Effector memory CD8-positive, alpha-beta T cell (primary cell): ENCODE data around the gene DDX56.
A peak's percentile ranks its signal among the peaks of the same experiment; 100 is the strongest.

Experiments used
- ATAC-seq: fragments of 150-1000 bp; cut with Tn5 transposase; replicated peaks from 2 replicates; pipeline ENCODE4 v1.10.0; 2021; ENCODE audit warnings: mild to moderate bottlenecking, moderate library complexity
- DNase-seq, 3 experiments: peaks; one replicate each; pipeline ENCODE4 v3.0.0; 2021
- H3K27ac Mint-ChIP-seq, 2 donors: one replicate each; pipeline ENCODE4 v1.8.0; 2022; ENCODE audit warnings: mild to moderate bottlenecking in 2 of 2, mixed read lengths in 2 of 2, moderate library complexity in 2 of 2
- H3K27me3 Mint-ChIP-seq, 2 donors: one replicate each; pipeline ENCODE4 v1.8.0; 2022; ENCODE audit warnings: mixed read lengths in 2 of 2
- H3K36me3 Mint-ChIP-seq: one replicate; pipeline ENCODE4 v1.8.0; 2022; ENCODE audit warnings: mild to moderate bottlenecking, moderate library complexity, mixed read lengths; ENCODE audit not compliant: insufficient read depth
- H3K4me1 Mint-ChIP-seq, 2 donors: one replicate each; pipeline ENCODE4 v1.8.0; 2022; ENCODE audit warnings: low read depth in 2 of 2, mixed read lengths in 2 of 2
- H3K4me3 Mint-ChIP-seq, 2 donors: one replicate each; pipeline ENCODE4 v1.8.0; 2022; ENCODE audit warnings: mild to moderate bottlenecking in 2 of 2, mixed read lengths in 2 of 2, moderate library complexity in 2 of 2
- H3K9me3 Mint-ChIP-seq, 2 donors: one replicate each; pipeline ENCODE4 v1.8.0; 2022; ENCODE audit warnings: mixed read lengths in 2 of 2

Gene DDX56

DNA sequence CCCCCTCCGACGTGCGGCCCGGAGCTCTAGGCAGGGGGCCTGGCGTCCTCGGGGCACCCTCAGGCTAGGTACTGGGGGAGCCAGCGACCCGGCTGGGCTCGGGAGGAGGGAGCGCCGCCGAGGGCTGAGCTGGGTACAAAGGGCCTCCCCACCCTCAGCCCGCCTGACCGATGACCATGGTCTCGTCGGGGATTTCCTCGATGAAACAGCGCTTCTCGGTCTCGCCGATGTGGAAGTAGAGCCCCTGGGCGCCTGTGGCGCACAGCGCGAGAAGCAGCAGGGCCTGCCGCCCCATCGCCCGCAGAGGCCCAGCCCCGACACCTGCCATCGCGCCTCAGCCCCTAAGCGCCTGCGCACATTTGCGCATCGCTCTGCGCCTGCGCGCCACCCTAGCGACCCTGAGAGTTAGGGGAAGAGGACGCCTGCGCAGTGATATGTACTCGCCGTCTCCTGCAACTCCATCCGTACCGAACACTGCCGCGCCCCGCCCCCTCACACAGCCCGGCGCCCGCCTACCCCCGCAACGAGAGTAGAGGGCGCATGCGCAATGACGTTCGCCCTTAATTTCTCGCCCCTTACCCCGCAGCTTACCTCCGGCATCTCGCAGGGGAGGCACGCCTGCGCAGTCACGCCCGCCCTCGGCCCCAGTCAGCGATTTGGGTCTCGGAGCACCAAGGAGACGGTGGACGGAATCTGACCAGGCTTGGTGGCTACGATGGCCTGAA, 8.3 kb upstream of the DDX56 start, which contains the start of gene TMED4:
Gene TMED4, minus strand, starts transcription at position 353 of the 725 bp plus-strand sequence. Its CDS starts 25 bp downstream, at position 328.
- Mint-ChIP-seq H3K27me3 (no peaks in the 10 kb centered on the region), H3K36me3 (peaks cover 53% of the 10 kb centered on the region), H3K27ac (peak within 1 kb of the TSS; percentile 94 to 96), H3K9me3 (no peaks in the 10 kb centered on the region), H3K4me3 (peak within 1 kb of the TSS; percentile 81 to 82), H3K4me1 (peaks cover 25 to 33% of the 10 kb centered on the region in 2 donors)
- ATAC-seq, result peak; percentile 82
- peak; percentile 100 for DNase-seq

- H3K4me3 Mint-ChIP-seq, result peak overlapping the region; percentile 81 to 82
- no peaks in the 10 kb centered on the region for H3K27me3 Mint-ChIP-seq
- DNase-seq, result peak; percentile 34 to 40 (median 36)
- H3K36me3 Mint-ChIP-seq, result peaks cover 55% of the 10 kb centered on the region
- H3K27ac Mint-ChIP-seq, result peak overlapping the region; percentile 94 to 96
- H3K9me3 Mint-ChIP-seq, result no peaks in the 10 kb centered on the region
- H3K4me1 Mint-ChIP-seq, result peaks cover 25 to 33% of the 10 kb centered on the region in 2 donors
- peak; percentile 43 for ATAC-seq
Observed at GRCh38 chr7:44580945-44581878, 7.5 kb upstream of the DDX56 start.

GRCh38 chr7:44576228-44576627, 2.5 kb upstream of the DDX56 start:
- no peak for ATAC-seq
- no peak for DNase-seq
- H3K27me3 Mint-ChIP-seq, result no peaks in the 10 kb centered on the region
- no peaks in the 10 kb centered on the region for H3K9me3 Mint-ChIP-seq
- no peak overlapping the region for H3K4me3 Mint-ChIP-seq
- peak overlapping the region in 1 of 2 donors; percentile 47 for H3K27ac Mint-ChIP-seq
- H3K4me1 Mint-ChIP-seq, result peaks cover 43 to 53% of the 10 kb centered on the region in 2 donors
- H3K36me3 Mint-ChIP-seq, result peaks cover 76% of the 10 kb centered on the region

DNA sequence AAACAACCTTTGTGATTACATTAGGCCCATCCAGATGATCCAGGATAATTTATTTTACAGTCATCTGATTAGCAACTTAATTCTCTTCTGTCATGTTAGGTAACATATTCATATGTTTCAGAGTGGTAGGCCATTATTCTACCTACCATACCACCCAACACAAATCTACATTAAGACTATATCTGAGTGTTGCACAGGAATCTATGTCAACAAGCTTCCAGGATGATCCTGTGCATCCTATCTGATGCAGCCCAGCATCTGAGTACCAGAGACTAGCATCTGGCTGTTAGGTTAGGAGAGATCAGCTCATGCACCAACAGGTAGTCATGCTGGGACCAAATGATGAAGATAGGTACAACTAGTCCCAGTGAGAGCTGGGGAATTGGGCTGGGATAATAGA, 1.3 kb upstream of the DDX56 start:
- Mint-ChIP-seq H3K4me1 (peaks cover 35 to 42% of the 10 kb centered on the region in 2 donors), H3K9me3 (no peaks in the 10 kb centered on the region), H3K27ac (peak overlapping the region; percentile 99), H3K27me3 (no peaks in the 10 kb centered on the region), H3K4me3 (peak overlapping the region; percentile 96), H3K36me3 (peaks cover 79% of the 10 kb centered on the region)
- DNase-seq (no peak), ATAC-seq (no peak)

GRCh38 chr7:44574287-44574872, 672 bp upstream of the DDX56 start:
- Mint-ChIP-seq H3K27ac (peak overlapping the region; percentile 99), H3K9me3 (no peaks in the 10 kb centered on the region), H3K36me3 (peaks cover 79% of the 10 kb centered on the region), H3K4me1 (peaks cover 29 to 36% of the 10 kb centered on the region in 2 donors), H3K4me3 (peak overlapping the region; percentile 96), H3K27me3 (no peaks in the 10 kb centered on the region)
- peak in 1 of 3 experiments; percentile 10 for DNase-seq
- no peak for ATAC-seq

DNA sequence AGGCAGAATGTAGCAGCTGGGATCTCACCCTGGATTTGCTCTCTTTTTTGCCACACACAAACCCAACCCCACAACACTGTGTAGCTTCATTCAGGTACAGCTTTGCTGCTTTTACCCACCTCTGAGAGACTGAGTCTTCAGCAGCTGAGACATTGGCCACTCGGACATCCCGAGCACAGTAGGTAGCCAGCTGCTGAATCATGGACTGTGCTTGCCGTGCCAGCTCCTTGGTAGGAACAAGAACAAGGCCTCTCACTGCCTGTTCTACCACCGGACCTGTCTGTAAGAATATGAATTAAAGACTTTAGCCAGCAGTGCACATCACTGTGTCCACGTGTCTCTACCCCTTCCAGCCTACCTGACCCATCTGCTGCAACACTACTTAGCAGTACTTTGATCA, 937 bp downstream of the DDX56 start:
- ATAC-seq (no peak), DNase-seq (no peak)
- Mint-ChIP-seq H3K4me1 (peaks cover 27 to 34% of the 10 kb centered on the region in 2 donors), H3K36me3 (peaks cover 77% of the 10 kb centered on the region), H3K4me3 (peak overlapping the region; percentile 96), H3K9me3 (no peaks in the 10 kb centered on the region), H3K27ac (peak overlapping the region in 1 of 2 donors; percentile 99), H3K27me3 (no peaks in the 10 kb centered on the region)

- peak overlapping the region; percentile 19 to 82 for H3K27ac Mint-ChIP-seq
- peaks cover 36 to 45% of the 10 kb centered on the region in 2 donors for H3K4me1 Mint-ChIP-seq
- no peaks in the 10 kb centered on the region for H3K27me3 Mint-ChIP-seq
- DNase-seq (no peak), ATAC-seq (no peak)
- no peaks in the 10 kb centered on the region for H3K9me3 Mint-ChIP-seq
- H3K4me3 Mint-ChIP-seq, result no peak overlapping the region
- H3K36me3 Mint-ChIP-seq, result peaks cover 67% of the 10 kb centered on the region
Observed at GRCh38 chr7:44569959-44570358, 3.7 kb downstream of the DDX56 start.

DNA sequence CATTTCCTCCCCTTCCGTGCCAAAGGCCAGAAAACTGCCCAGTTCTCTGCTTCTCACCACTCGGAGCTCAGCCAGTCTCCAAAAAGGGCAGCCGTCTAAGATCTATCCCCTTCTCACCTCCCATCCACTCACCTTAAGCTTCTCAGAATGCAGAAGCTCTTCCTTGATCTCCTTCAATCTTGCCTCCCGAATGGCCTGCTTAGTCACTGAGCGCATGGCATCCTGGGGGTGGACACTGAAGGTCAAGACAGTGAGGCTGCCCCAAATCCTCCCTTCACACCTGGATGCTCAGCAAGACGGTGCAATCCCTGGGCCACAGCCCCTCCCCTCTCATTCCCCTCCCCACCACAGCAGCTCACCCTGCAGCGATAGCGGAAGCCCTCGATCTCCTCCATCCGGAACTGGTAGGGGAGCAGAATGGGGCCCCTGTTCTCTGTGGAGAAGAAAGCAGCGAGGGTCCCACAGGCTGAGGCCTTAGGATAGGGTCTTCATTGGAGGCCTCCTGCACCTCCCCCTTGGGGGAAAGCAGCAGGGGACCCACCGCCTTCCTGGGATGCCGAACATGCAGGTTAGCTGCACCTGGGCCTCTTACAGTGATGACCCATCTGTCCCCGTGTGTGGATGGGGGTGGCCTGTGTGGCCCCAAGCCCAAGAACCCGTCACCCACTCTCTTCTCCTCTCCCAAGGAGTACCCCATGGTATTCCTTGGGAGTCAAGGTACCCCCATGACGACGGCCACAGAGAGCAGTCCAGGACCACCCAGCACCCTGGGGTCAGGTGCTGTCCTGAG, 4.7 kb downstream of the DDX56 start:
- Mint-ChIP-seq H3K27ac (peak overlapping the region; percentile 19 to 82), H3K36me3 (peaks cover 65% of the 10 kb centered on the region), H3K4me3 (no peak overlapping the region), H3K9me3 (no peaks in the 10 kb centered on the region), H3K4me1 (peaks cover 28 to 35% of the 10 kb centered on the region in 2 donors), H3K27me3 (no peaks in the 10 kb centered on the region)
- ATAC-seq (no peak), DNase-seq (no peak)

DNA sequence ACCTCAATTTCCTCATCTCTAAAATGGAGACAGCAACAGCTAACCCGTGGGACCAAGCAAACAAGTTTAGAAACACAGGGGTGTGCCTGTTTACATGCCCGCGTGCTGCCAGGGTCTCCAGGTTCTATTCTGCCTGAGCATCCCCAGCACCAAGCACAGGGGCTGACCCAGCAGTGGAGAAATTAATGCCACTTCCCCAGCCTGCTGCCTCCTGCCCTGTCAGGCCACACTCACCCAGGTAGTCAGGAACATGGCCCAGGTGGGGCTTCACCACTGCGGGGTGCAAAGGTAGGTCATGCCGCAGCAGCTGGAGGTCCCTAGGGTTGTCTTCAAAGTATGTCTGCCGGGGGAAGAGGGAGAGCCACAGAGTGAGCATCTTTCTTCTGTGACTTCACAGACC, 5.8 kb downstream of the DDX56 start:
- Mint-ChIP-seq H3K27me3 (no peaks in the 10 kb centered on the region), H3K4me1 (peaks cover 18 to 24% of the 10 kb centered on the region in 2 donors), H3K9me3 (no peaks in the 10 kb centered on the region), H3K27ac (peak overlapping the region in 1 of 2 donors; percentile 35), H3K36me3 (peaks cover 56% of the 10 kb centered on the region), H3K4me3 (no peak overlapping the region)
- no peak for DNase-seq
- ATAC-seq, result no peak

DNA sequence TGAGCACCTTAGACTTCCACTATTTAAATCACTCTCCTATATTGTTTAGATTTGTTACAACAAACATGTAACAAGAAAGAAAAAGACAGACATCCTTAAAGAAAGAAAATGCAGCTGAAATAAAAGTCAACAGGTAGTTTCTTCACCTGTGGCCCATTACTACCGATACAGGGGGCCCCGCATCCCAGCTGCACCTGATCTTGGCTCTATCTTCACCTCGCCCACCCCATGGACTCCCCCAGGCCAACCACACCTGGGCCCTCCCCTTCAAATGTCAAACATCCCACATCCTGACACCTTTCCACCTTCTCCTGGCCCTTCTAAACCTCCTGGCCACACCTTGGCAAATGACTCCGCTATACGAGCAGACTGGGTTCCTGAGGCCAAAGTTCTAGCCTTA, 7.0 kb downstream of the DDX56 start:
- no peaks in the 10 kb centered on the region for H3K27me3 Mint-ChIP-seq
- peaks cover 44% of the 10 kb centered on the region for H3K36me3 Mint-ChIP-seq
- peak overlapping the region; percentile 27 to 35 for H3K27ac Mint-ChIP-seq
- ATAC-seq, result no peak
- no peaks in the 10 kb centered on the region for H3K9me3 Mint-ChIP-seq
- no peak for DNase-seq
- H3K4me3 Mint-ChIP-seq, result no peak overlapping the region
- peaks cover 13 to 17% of the 10 kb centered on the region in 2 donors for H3K4me1 Mint-ChIP-seq

DNA sequence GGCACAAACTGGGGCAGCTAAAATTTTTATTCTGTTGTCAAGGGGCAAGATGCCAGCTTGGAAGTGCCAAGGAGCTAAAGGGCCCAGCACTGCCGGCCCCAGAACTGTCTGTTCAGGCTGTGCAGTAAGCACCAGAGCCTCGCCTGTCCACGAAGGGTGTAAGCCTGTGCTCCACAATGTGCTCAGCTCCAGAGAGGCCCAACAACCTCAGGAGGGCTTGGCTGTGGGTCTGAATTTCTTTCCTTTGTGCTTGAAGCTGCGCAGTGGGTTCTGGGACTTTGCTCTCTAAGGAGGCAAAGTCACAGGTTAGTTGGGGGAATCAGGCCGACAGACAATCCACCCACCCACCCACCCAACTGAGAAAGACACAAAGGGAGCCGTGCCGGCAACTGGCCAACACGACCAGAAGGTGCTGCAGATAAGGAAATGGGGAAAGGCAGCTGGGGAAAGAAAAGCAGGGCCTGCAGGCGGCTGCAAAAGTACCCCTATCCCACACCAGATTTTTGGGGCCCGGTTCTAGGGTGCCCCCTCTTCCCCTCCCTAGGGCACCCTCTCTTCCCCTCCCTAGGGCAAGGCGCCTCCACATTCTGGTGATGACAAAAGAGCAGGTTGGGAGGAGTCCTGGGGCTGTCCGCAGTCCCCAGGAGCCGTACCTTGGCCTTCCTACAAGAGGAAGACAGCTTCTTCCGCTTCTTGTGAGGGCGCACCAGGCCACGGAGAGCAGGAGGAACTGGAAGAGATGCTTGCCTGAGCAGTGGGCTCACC, 7.7 kb downstream of the DDX56 start:
- Mint-ChIP-seq H3K27me3 (no peaks in the 10 kb centered on the region), H3K27ac (peak overlapping the region in 1 of 2 donors; percentile 32), H3K9me3 (no peaks in the 10 kb centered on the region), H3K36me3 (peaks cover 37% of the 10 kb centered on the region), H3K4me3 (no peak overlapping the region), H3K4me1 (peaks cover 13 to 17% of the 10 kb centered on the region in 2 donors)
- ATAC-seq (peak; percentile 32), DNase-seq (no peak)
